B cell (primary cell): ENCODE measurements around the gene ARGLU1. TPM values are rescaled to one million over a fixed set of nuclear protein-coding genes. Genes with fewer than 3 reads are reported as not detected.

ENCODE experiments used
- ATAC-seq: fragments of 200-7000 bp; cut with Tn5 transposase; one replicate; pipeline ENCODE4 v1.10.0; 2021; ENCODE audit warnings: low read depth, mild to moderate bottlenecking, moderate number of reproducible peaks, moderate library complexity
- CTCF ChIA-PET: fragments of 350-600 bp; sonication (Branson Sonifier 250); formaldehyde crosslinking; loops from one replicate; lab custom pipeline; 2021; ENCODE audit warnings: antibody characterized with exemption, inconsistent platforms; lab: Charles Lee
- POLR2A ChIA-PET: fragments of 350-600 bp; sonication (Branson Sonifier 250); formaldehyde crosslinking; loops from one replicate; lab custom pipeline; 2021; ENCODE audit warnings: antibody characterized with exemption; lab: Charles Lee
- DNase-seq: peaks from one replicate; pipeline ENCODE4 v3.0.0; 2013
- H2AFZ ChIP-seq: 2 replicates; pipeline ENCODE4 v1.6.1; 2012; ENCODE audit warnings: mild to moderate bottlenecking, low read depth, low read length; ENCODE audit not compliant: insufficient read depth, poor library complexity, severe bottlenecking
- H3K27ac ChIP-seq, 2 donors: 1 replicate in 1 of 2; 2 replicates in 1 of 2; pipeline ENCODE4 v1.5.1; 2012 to 2013; ENCODE audit warnings: low read length in 2 of 2, mild to moderate bottlenecking in 2 of 2, moderate library complexity in 1 of 2
- H3K27me3 ChIP-seq, 4 experiments: fragments of 200-600 bp in 1 of 4; sonication (generic) in 1 of 4; replicated peaks in 1 of 4; 1 replicate in 2 of 4; 2 replicates in 2 of 4; pipeline versions ENCODE4 v1.6.1 to v1.7.0; 2013 to 2016; ENCODE audit warnings: low read length in 3 of 4, mild to moderate bottlenecking in 2 of 4, mixed read lengths in 1 of 4, moderate library complexity in 1 of 4; ENCODE audit not compliant: insufficient read depth in 4 of 4, control insufficient read depth in 3 of 4; ENCODE audit errors: control extremely low read depth in 1 of 4
- H3K36me3 ChIP-seq, 2 experiments: replicated peaks in 1 of 2; 1 replicate in 1 of 2; 2 replicates in 1 of 2; pipeline versions ENCODE4 v1.6.1 to v1.7.1; 2013; ENCODE audit warnings: low read length in 1 of 2; ENCODE audit not compliant: insufficient read depth in 2 of 2, control insufficient read depth in 1 of 2; ENCODE audit errors: control extremely low read depth in 1 of 2, extremely low read depth in 1 of 2
- H3K4me1 ChIP-seq, 2 donors: fragments of 200-600 bp in 1 of 2; sonication (generic) in 1 of 2; 1 replicate in 1 of 2; 2 replicates in 1 of 2; pipeline versions ENCODE4 v1.5.1 to v1.6.1; 2013 to 2017; ENCODE audit warnings: low read length in 2 of 2; ENCODE audit not compliant: control insufficient read depth in 2 of 2, insufficient read depth in 2 of 2
- H3K4me2 ChIP-seq: replicated peaks from 2 replicates; pipeline ENCODE3; 2012; ENCODE audit warnings: mild to moderate bottlenecking, low read depth, low read length; ENCODE audit not compliant: poor library complexity, severe bottlenecking
- H3K4me3 ChIP-seq, 5 experiments: fragments of 200-600 bp in 1 of 5; sonication (generic) in 1 of 5; 1 replicate in 3 of 5; 2 replicates in 2 of 5; pipeline versions ENCODE4 v1.5.1 to v1.7.0; 2011 to 2016; ENCODE audit warnings: low read length in 4 of 5, mild to moderate bottlenecking in 4 of 5, low read depth in 2 of 5, control low read depth in 1 of 5, moderate library complexity in 1 of 5; ENCODE audit not compliant: insufficient read depth in 1 of 5; ENCODE audit errors: control extremely low read depth in 1 of 5, extremely low read depth in 1 of 5
- H3K79me2 ChIP-seq: fragments of 200-600 bp; sonication (generic); one replicate; pipeline ENCODE4 v1.6.0; 2016; ENCODE audit warnings: low read length; ENCODE audit not compliant: control insufficient read depth, insufficient read depth
- H3K9ac ChIP-seq: fragments of 200-600 bp; sonication (generic); 2 replicates; pipeline ENCODE4 v1.6.1; 2017; ENCODE audit warnings: mild to moderate bottlenecking, low read length, moderate library complexity
- H3K9me3 ChIP-seq, 3 donors: one replicate each; pipeline versions ENCODE4 v1.6.1 to v1.7.1; 2013; ENCODE audit warnings: low read length in 2 of 3; ENCODE audit not compliant: control insufficient read depth in 2 of 3, insufficient read depth in 1 of 3; ENCODE audit errors: control extremely low read depth in 1 of 3
- H4K20me1 ChIP-seq: 2 replicates; pipeline ENCODE4 v1.6.0; 2012; ENCODE audit warnings: mild to moderate bottlenecking, low read length; ENCODE audit not compliant: insufficient read depth, control insufficient read depth, poor library complexity, severe bottlenecking
- H3K27ac Mint-ChIP-seq: one replicate; pipeline ENCODE4 v1.8.0; 2021; ENCODE audit warnings: mixed read lengths
- H3K27me3 Mint-ChIP-seq: one replicate; pipeline ENCODE4 v1.8.0; 2021; ENCODE audit warnings: mixed read lengths
- H3K4me1 Mint-ChIP-seq: one replicate; pipeline ENCODE4 v1.8.0; 2021; ENCODE audit warnings: mixed read lengths
- H3K4me3 Mint-ChIP-seq: one replicate; pipeline ENCODE4 v1.8.0; 2021; ENCODE audit warnings: mixed read lengths
- H3K9me3 Mint-ChIP-seq: one replicate; pipeline ENCODE4 v1.8.0; 2022; ENCODE audit warnings: mixed read lengths; ENCODE audit not compliant: insufficient read depth
- CTCF ChIP-seq: fragments of 200-600 bp; IDR thresholded peaks from one replicate; pipeline ENCODE4 v1.8.0; 2022; ENCODE audit warnings: antibody characterized with exemption, mild to moderate bottlenecking
- EZH2 ChIP-seq: IDR thresholded peaks from 2 replicates; pipeline ENCODE4 v1.6.1; 2012; ENCODE audit warnings: borderline replicate concordance, low read depth, mild to moderate bottlenecking, moderate library complexity, low read length; ENCODE audit not compliant: insufficient read depth, poor library complexity, severe bottlenecking
- WGBS: methylation state at CpG from one replicate; pipeline ENCODE4 v1.1.5; 2013; ENCODE audit warnings: missing lambda C conversion rate; ENCODE audit not compliant: insufficient coverage; 5-methylcytosine and 5-hydroxymethylcytosine counted together
- intact Hi-C: fragments of 100-400 bp; cut with micrococcal nuclease; formaldehyde crosslinking; loops from one replicate; pipeline ENCODE4 v1.10.0; 2022
- polyA plus RNA-seq: library from polyadenylated mRNA; depleted of rRNA; stranded (reverse); fragments of >200 nt; gene quantifications from 2 replicates; pipeline ENCODE4 v1.2.3, GENCODE V29; 2012
- total RNA-seq, 2 donors: library from RNA; stranded (reverse); fragments of 120-200 nt in 1 of 2; gene quantifications; 1 replicate in 1 of 2; 2 replicates in 1 of 2; pipeline versions ENCODE4 v1.2.3 to v1.2.4, GENCODE V29; 2013 to 2022

Gene ARGLU1
- total and polyA plus RNA-seq, 2 donors (not counting 1 experiment from before 2014, with no cell fraction given) = 170 to 261 TPM

GRCh38 chr13:106593132-106593531 is 25.2 kb upstream of the ARGLU1 start:
- Histone ChIP-seq H3K9ac (no peak overlapping the region), H3K27ac (no peak overlapping the region), H3K36me3 (no peaks in the 10 kb centered on the region), H3K79me2 (no peaks in the 10 kb centered on the region), H2AFZ (no peak overlapping the region), H3K27me3 (no peaks in the 10 kb centered on the region), H3K4me2 (no peak overlapping the region), H3K4me1 (no peaks in the 10 kb centered on the region), H4K20me1 (no peaks in the 10 kb centered on the region), H3K9me3 (no peaks in the 10 kb centered on the region), H3K4me3 (no peak overlapping the region)
- ChIA-PET CTCF (no interaction called here), POLR2A (no interaction called here)
- H3K27ac Mint-ChIP-seq = no peak overlapping the region
- TF ChIP-seq EZH2 (no peak), CTCF (no peak)
- DNase-seq (no peak), ATAC-seq (no peak)
- no peaks in the 10 kb centered on the region for H3K4me1 Mint-ChIP-seq
- WGBS = 20% methylated on average over 4 of the region's 5 CpGs
- no peaks in the 10 kb centered on the region for H3K9me3 Mint-ChIP-seq
- intact Hi-C loops = no loop called here
- peaks cover 19% of the 10 kb centered on the region for H3K27me3 Mint-ChIP-seq
- no peak overlapping the region for H3K4me3 Mint-ChIP-seq

- ATAC-seq = no peak
- no peaks in the 10 kb centered on the region for H3K4me1 ChIP-seq
- no peak overlapping the region for H3K27ac Mint-ChIP-seq
- H3K9me3 Mint-ChIP-seq = peaks cover under 1% of the 10 kb centered on the region
- no peak overlapping the region for H3K9ac ChIP-seq
- H3K27me3 Mint-ChIP-seq = peaks cover 18% of the 10 kb centered on the region
- no peak overlapping the region for H2AFZ ChIP-seq
- no peaks in the 10 kb centered on the region for H3K36me3 ChIP-seq
- no peak overlapping the region for H3K27ac ChIP-seq
- H3K79me2 ChIP-seq = no peaks in the 10 kb centered on the region
- H3K4me3 Mint-ChIP-seq = no peak overlapping the region
- intact Hi-C loops = no loop called here
- H3K4me2 ChIP-seq = no peak overlapping the region
- no peak overlapping the region for H3K4me3 ChIP-seq
- no peaks in the 10 kb centered on the region for H3K27me3 ChIP-seq
- ChIA-PET POLR2A (no interaction called here), CTCF (interaction anchor here (1.0 kb wide), 1 partner anchor 28 kb away, joined by 3 read pairs; no protein-coding TSS in a partner anchor)
- H3K4me1 Mint-ChIP-seq = no peaks in the 10 kb centered on the region
- no peak for DNase-seq
- TF ChIP-seq EZH2 = no peak
- 90% methylated on average over 2 of the region's 2 CpGs for WGBS
- H4K20me1 ChIP-seq = no peaks in the 10 kb centered on the region
- peaks cover 1 to 8% (median 3%) of the 10 kb centered on the region in 3 donors for H3K9me3 ChIP-seq
Observed at GRCh38 chr13:106591299-106591698, 23.4 kb upstream of the ARGLU1 start.
